ENCODE results near the gene SFXN5. TPM values are rescaled to one million over a fixed set of nuclear protein-coding genes. Genes with fewer than 3 reads are reported as not detected.
A peak's percentile ranks its signal among the peaks of the same experiment; 100 is the strongest.

The SFXN5 gene
- total RNA-seq, 3 donors from 2014 or later (not counting 1 experiment from before 2014, with no cell fraction given) = 15.3 to 22.3 (median 19.8) TPM

DNA sequence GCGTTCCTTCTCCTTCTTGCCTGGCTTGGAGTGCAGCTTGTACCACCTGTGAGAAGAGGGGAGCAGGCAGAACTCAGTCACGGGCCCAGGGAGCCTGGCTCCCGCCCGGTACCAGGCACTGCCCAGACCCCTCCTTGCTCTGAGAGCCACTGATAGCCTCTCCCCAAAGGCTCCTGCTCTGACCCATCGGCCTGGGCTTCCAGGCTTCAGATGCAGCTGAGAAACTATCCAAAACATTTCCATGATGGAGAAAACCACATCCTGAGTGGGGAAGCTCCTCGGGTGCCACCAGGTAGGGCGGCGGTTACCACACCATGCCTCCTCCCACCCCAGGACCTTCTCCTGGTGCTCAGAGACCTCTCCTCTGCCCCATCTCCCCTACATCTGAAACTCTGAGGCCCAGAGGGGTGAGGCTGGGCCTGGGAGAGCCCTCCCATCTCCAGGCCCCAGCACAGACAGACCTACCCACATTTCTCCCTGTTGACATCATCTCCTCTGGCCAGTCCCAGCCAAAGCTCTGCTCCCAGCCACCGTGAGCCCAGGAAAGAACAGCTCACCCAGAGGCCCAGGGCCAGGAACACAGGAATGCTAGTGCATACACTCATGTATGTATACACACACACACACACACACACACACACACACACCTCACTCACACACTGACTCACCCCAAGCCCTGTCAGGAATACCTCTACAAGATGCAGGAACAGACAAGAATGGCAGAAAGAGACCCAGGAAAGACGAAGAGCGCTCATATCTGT lies 17.9 kb upstream of the SFXN5 start:
- peak overlapping the region in 1 of 2 donors; percentile 15 for H3K27ac Mint-ChIP-seq

DNA sequence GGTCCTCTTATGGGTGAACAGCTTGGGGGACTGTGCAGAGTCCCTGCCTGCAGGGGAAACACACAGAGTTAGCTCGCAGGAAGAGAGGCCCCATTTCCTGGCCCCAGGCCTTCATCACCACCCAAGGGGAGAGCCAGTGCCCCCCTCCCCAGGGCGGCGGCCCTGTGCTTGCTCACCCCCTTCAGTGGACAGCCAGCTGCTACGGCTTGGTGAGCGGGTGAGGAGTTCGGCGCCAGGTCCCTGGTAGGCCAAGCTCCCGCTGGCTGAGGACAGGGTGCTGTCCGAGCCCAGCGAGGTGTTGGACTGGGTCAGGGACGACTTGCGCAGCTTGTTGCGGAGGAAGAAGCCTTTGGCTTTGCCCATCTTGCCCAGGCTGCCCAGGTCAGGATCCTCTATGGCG lies 17.2 kb upstream of the SFXN5 start:
- no peaks in the 10 kb centered on the region for H3K4me1 ChIP-seq (ENCODE audit: control insufficient read depth, insufficient read depth, low read length)
- Mint-ChIP-seq H3K4me3 (no peak overlapping the region), H3K36me3 (no peaks in the 10 kb centered on the region), H3K4me1 (peaks cover 0 to 6% of the 10 kb centered on the region in 2 donors), H3K27ac (no peak overlapping the region), H3K9me3 (no peaks in the 10 kb centered on the region), H3K27me3 (ENCODE audit: low read depth in 2 of 2) (peaks cover 0 to 2% of the 10 kb centered on the region in 2 donors)
- no peak for ATAC-seq
- no peak overlapping the region for H3K4me3 ChIP-seq (ENCODE audit: low read length)
- no peaks in the 10 kb centered on the region for H3K27me3 ChIP-seq (ENCODE audit: control insufficient read depth, insufficient read depth, low read length)
- 94% methylated on average over 14 of the region's 14 CpGs for WGBS (ENCODE audit: insufficient coverage)
- no peak overlapping the region for H3K27ac ChIP-seq (ENCODE audit: low read length)
- no peaks in the 10 kb centered on the region for H3K36me3 ChIP-seq (ENCODE audit: control insufficient read depth, insufficient read depth, low read length)
- no peak for TF ChIP-seq CTCF (IDR thresholded peaks at IDR 0.05)
- DNase-seq = no peak
- intact Hi-C loops (cut with micrococcal nuclease) = no loop called here
- H3K9me3 ChIP-seq (ENCODE audit: control insufficient read depth, insufficient read depth, low read length) = no peaks in the 10 kb centered on the region

More for the DNA sequence above, 17.9 kb upstream of the SFXN5 start:
- H3K4me1 Mint-ChIP-seq = peaks cover 0 to 6% of the 10 kb centered on the region in 2 donors
- Histone ChIP-seq H3K27ac (ENCODE audit: low read length) (no peak overlapping the region), H3K27me3 (ENCODE audit: control insufficient read depth, insufficient read depth, low read length) (no peaks in the 10 kb centered on the region), H3K36me3 (ENCODE audit: control insufficient read depth, insufficient read depth, low read length) (no peaks in the 10 kb centered on the region), H3K4me1 (ENCODE audit: control insufficient read depth, insufficient read depth, low read length) (no peaks in the 10 kb centered on the region), H3K4me3 (ENCODE audit: low read length) (no peak overlapping the region), H3K9me3 (ENCODE audit: control insufficient read depth, insufficient read depth, low read length) (no peaks in the 10 kb centered on the region)
- intact Hi-C loops (cut with micrococcal nuclease) = no loop called here
- H3K9me3 Mint-ChIP-seq = no peaks in the 10 kb centered on the region
- TF ChIP-seq CTCF (IDR thresholded peaks at IDR 0.05) = no peak
- no peaks in the 10 kb centered on the region for H3K36me3 Mint-ChIP-seq
- 89% methylated on average over 11 of the region's 11 CpGs for WGBS (ENCODE audit: insufficient coverage)
- DNase-seq (no peak), ATAC-seq (no peak)
- H3K27me3 Mint-ChIP-seq (ENCODE audit: low read depth in 2 of 2) = no peaks in the 10 kb centered on the region
- H3K4me3 Mint-ChIP-seq = no peak overlapping the region

DNA sequence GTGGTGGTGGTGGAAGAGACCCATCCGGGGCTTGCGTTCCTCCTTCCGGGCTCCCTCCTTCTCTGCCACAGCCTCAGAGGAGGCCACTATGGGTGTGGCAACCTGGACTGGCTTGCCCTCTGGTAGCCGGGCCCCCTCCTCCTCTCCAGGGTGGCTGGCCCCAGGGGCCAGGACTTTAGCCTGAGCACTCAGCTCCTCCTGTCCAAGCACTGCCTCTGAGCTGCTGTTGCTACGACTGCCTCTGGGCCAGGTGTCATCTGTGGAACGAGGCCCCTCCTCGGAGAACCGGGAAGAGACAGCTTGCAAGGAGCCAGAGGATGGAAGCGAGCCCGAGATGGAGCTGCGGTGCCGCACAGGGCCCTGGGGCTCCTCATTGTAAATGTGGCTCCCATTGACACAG lies 16.7 kb upstream of the SFXN5 start:
- H3K4me1 Mint-ChIP-seq = peaks cover 0 to 6% of the 10 kb centered on the region in 2 donors
- H3K4me1 ChIP-seq (ENCODE audit: control insufficient read depth, insufficient read depth, low read length) = no peaks in the 10 kb centered on the region
- H3K9me3 ChIP-seq (ENCODE audit: control insufficient read depth, insufficient read depth, low read length) = no peaks in the 10 kb centered on the region
- no peak overlapping the region for H3K4me3 ChIP-seq (ENCODE audit: low read length)
- DNase-seq = no peak
- no peak for ATAC-seq
- no peak for TF ChIP-seq CTCF (IDR thresholded peaks at IDR 0.05)
- H3K27ac ChIP-seq (ENCODE audit: low read length) = no peak overlapping the region
- no peaks in the 10 kb centered on the region for H3K36me3 Mint-ChIP-seq
- no peak overlapping the region for H3K4me3 Mint-ChIP-seq
- WGBS (ENCODE audit: insufficient coverage) = 95% methylated on average over 12 of the region's 12 CpGs
- H3K27me3 ChIP-seq (ENCODE audit: control insufficient read depth, insufficient read depth, low read length) = no peaks in the 10 kb centered on the region
- H3K27ac Mint-ChIP-seq = no peak overlapping the region
- peaks cover 0 to 2% of the 10 kb centered on the region in 2 donors for H3K27me3 Mint-ChIP-seq (ENCODE audit: low read depth in 2 of 2)
- H3K36me3 ChIP-seq (ENCODE audit: control insufficient read depth, insufficient read depth, low read length) = no peaks in the 10 kb centered on the region
- intact Hi-C loops (cut with micrococcal nuclease) = no loop called here
- H3K9me3 Mint-ChIP-seq = no peaks in the 10 kb centered on the region

DNA sequence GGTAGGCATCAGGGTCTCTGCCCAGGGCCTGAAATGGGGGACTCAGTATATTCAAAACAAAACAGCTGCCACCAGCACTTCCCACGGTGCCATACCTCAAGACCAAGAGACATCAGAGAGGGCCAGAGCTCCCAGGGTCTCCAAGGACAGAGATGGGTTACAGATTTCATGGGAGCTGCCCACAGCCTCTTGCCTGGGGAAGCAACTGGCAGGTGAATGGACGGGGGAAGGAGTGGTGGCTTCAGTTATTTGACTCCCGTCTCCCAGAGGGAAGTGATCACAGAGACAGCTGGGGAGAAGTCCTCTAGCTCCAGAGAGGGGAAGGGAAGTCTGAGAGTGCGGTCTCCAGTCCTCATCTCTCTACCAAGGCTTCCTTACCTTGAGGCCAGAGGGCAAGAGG lies 15.8 kb upstream of the SFXN5 start:
- peaks cover 0 to 6% of the 10 kb centered on the region in 2 donors for H3K4me1 Mint-ChIP-seq
- H3K27ac Mint-ChIP-seq = no peak overlapping the region
- peaks cover 0 to 2% of the 10 kb centered on the region in 2 donors for H3K27me3 Mint-ChIP-seq (ENCODE audit: low read depth in 2 of 2)

More for the DNA sequence above, 15.8 kb upstream of the SFXN5 start:
- 67% methylated on average over 3 of the region's 4 CpGs for whole genome bisulfite sequencing (ENCODE audit: insufficient coverage)
- intact Hi-C loops (cut with micrococcal nuclease) = no loop called here
- ATAC-seq = no peak
- Mint-ChIP-seq H3K9me3 (no peaks in the 10 kb centered on the region), H3K4me3 (no peak overlapping the region), H3K36me3 (no peaks in the 10 kb centered on the region)
- no peaks in the 10 kb centered on the region for H3K4me1 ChIP-seq (ENCODE audit: control insufficient read depth, insufficient read depth, low read length)
- H3K4me3 ChIP-seq (ENCODE audit: low read length) = no peak overlapping the region
- H3K27ac ChIP-seq (ENCODE audit: low read length) = no peak overlapping the region
- no peaks in the 10 kb centered on the region for H3K9me3 ChIP-seq (ENCODE audit: control insufficient read depth, insufficient read depth, low read length)
- H3K27me3 ChIP-seq (ENCODE audit: control insufficient read depth, insufficient read depth, low read length) = no peaks in the 10 kb centered on the region
- TF ChIP-seq CTCF (IDR thresholded peaks at IDR 0.05) = no peak
- no peaks in the 10 kb centered on the region for H3K36me3 ChIP-seq (ENCODE audit: control insufficient read depth, insufficient read depth, low read length)
- no peak for DNase-seq
